Measurements from ENCODE around the gene PRR14L.
A peak's percentile ranks its signal among the peaks of the same experiment; 100 is the strongest.
"Not testable (repeated sequence)": the region's sequence is repeated elsewhere in the genome, so short reads cannot be mapped to it uniquely, and the experiment has no call there.

PRR14L gene

GRCh38 chr22:31749636-31750364, at the start of gene PRR14L:
Gene PRR14L, minus strand, starts transcription at chr22:31750132. Its CDS starts 11,272 bp downstream, at chr22:31738860.
- DNase-seq, result peak; percentile 97

- DNase-seq, result not testable (repeated sequence)
Observed at GRCh38 chr22:31799358-31799757, 49.4 kb upstream of the PRR14L start.

- DNase-seq, result no peak
Observed at GRCh38 chr22:31790240-31790639, 40.3 kb upstream of the PRR14L start.

GRCh38 chr22:31789803-31790202, 39.9 kb upstream of the PRR14L start:
- DNase-seq, result no peak

GRCh38 chr22:31776231-31776630, 26.3 kb upstream of the PRR14L start:
- no peak for DNase-seq

GRCh38 chr22:31773416-31773815, 23.5 kb upstream of the PRR14L start:
- no peak for DNase-seq

- no peak for DNase-seq
Observed at GRCh38 chr22:31768422-31769059, 18.6 kb upstream of the PRR14L start.

- no peak for DNase-seq
Observed at GRCh38 chr22:31764785-31765184, 14.9 kb upstream of the PRR14L start.

GRCh38 chr22:31758860-31759259, 8.9 kb upstream of the PRR14L start:
- not testable (repeated sequence) for DNase-seq

GRCh38 chr22:31757265-31757664, 7.3 kb upstream of the PRR14L start:
- DNase-seq, result no peak

- DNase-seq, result no peak
Observed at GRCh38 chr22:31754813-31755212, 4.9 kb upstream of the PRR14L start.

GRCh38 chr22:31753634-31754501, 3.9 kb upstream of the PRR14L start, which contains the start of gene DEPDC5:
Gene DEPDC5, plus strand, starts transcription at chr22:31754019. Its CDS starts 903 bp downstream, at chr22:31754922.
- peak; percentile 96 for DNase-seq

GRCh38 chr22:31753005-31753633, 3.2 kb upstream of the PRR14L start:
- DNase-seq, result no peak

- no peak for DNase-seq
Observed at GRCh38 chr22:31752096-31752847, 2.3 kb upstream of the PRR14L start.

- no peak for DNase-seq
Observed at GRCh38 chr22:31750365-31751284, 693 bp upstream of the PRR14L start.

- DNase-seq, result no peak
Observed at GRCh38 chr22:31748490-31748889, 1.4 kb downstream of the PRR14L start.

- DNase-seq, result no peak
Observed at GRCh38 chr22:31747441-31747840, 2.5 kb downstream of the PRR14L start.

GRCh38 chr22:31743871-31744270, 6.1 kb downstream of the PRR14L start:
- no peak for DNase-seq

- no peak for DNase-seq
Observed at GRCh38 chr22:31742682-31743081, 7.2 kb downstream of the PRR14L start.

- DNase-seq, result no peak
Observed at GRCh38 chr22:31742115-31742514, 7.8 kb downstream of the PRR14L start.

- not testable (repeated sequence) for DNase-seq
Observed at GRCh38 chr22:31740314-31740713, 9.6 kb downstream of the PRR14L start.

Data from CD4-positive, alpha-beta T cell treated with Interleukin-17A for 1 hour (primary cell).